H9 (cell line): ENCODE measurements around the gene PHF12. TPM values are rescaled to one million over a fixed set of nuclear protein-coding genes. Genes with fewer than 3 reads are reported as not detected.

Experiments used
- DNase-seq: peaks from one replicate; pipeline ENCODE4 v3.0.0-alpha.2; 2017
- H2AFZ ChIP-seq: one replicate; pipeline ENCODE4 v1.6.1; 2013; ENCODE audit warnings: mild to moderate bottlenecking, low read length, control low read depth, moderate library complexity
- H2AK5ac ChIP-seq: 2 replicates; pipeline ENCODE4 v1.6.1; 2013; ENCODE audit warnings: low read length, control low read depth, mixed read lengths; ENCODE audit not compliant: insufficient read length
- H2BK120ac ChIP-seq: one replicate; pipeline ENCODE4 v1.6.1; 2013; ENCODE audit warnings: low read depth, mild to moderate bottlenecking, low read length, control low read depth, inconsistent platforms; ENCODE audit not compliant: poor library complexity, severe bottlenecking
- H2BK12ac ChIP-seq: 2 replicates; pipeline ENCODE4 v1.6.1; 2013; ENCODE audit warnings: low read length, control low read depth, mixed read lengths, low read depth; ENCODE audit not compliant: insufficient read length
- H2BK15ac ChIP-seq: 2 replicates; pipeline ENCODE4 v1.6.1; 2013; ENCODE audit warnings: low read depth, low read length, control low read depth
- H2BK20ac ChIP-seq: one replicate; pipeline ENCODE4 v1.6.1; 2013; ENCODE audit warnings: low read depth, mild to moderate bottlenecking, low read length, control low read depth, inconsistent platforms; ENCODE audit not compliant: poor library complexity, severe bottlenecking
- H2BK5ac ChIP-seq: 2 replicates; pipeline ENCODE4 v1.6.1; 2013; ENCODE audit warnings: low read length, control low read depth, mixed read lengths; ENCODE audit not compliant: insufficient read length
- H3K14ac ChIP-seq: 2 replicates; pipeline ENCODE4 v1.6.1; 2013; ENCODE audit warnings: low read length, control low read depth; ENCODE audit not compliant: insufficient read depth
- H3K18ac ChIP-seq: 2 replicates; pipeline ENCODE4 v1.6.1; 2013; ENCODE audit warnings: low read depth, mild to moderate bottlenecking, mixed read lengths, low read length, control low read depth; ENCODE audit not compliant: insufficient read length
- H3K23ac ChIP-seq: 2 replicates; pipeline ENCODE4 v1.6.1; 2013; ENCODE audit warnings: low read length, control low read depth, mixed read lengths, low read depth; ENCODE audit not compliant: insufficient read length
- H3K23me2 ChIP-seq: 2 replicates; pipeline ENCODE4 v1.6.1; 2013; ENCODE audit warnings: low read depth, mild to moderate bottlenecking, mixed read lengths, low read length, control low read depth; ENCODE audit not compliant: insufficient read length, poor library complexity, severe bottlenecking
- H3K27ac ChIP-seq: 2 replicates; pipeline ENCODE4 v1.5.1; 2013; ENCODE audit warnings: low read length, control low read depth, mixed read lengths, low read depth; ENCODE audit not compliant: insufficient read length
- H3K27me3 ChIP-seq: 2 replicates; pipeline ENCODE4 v1.6.1; 2013; ENCODE audit warnings: low read length, control low read depth, inconsistent platforms; ENCODE audit not compliant: insufficient read depth
- H3K4ac ChIP-seq: 2 replicates; pipeline ENCODE4 v1.6.1; 2013; ENCODE audit warnings: low read depth, mild to moderate bottlenecking, control low read depth, inconsistent platforms, low read length, moderate library complexity
- H3K4me1 ChIP-seq: 2 replicates; pipeline ENCODE4 v1.6.1; 2013; ENCODE audit warnings: low read length, control low read depth, inconsistent platforms; ENCODE audit not compliant: insufficient read depth
- H3K4me2 ChIP-seq: 2 replicates; pipeline ENCODE4 v1.6.1; 2013; ENCODE audit warnings: low read length, control low read depth, mixed read lengths; ENCODE audit not compliant: insufficient read length, insufficient read depth
- H3K56ac ChIP-seq: 2 replicates; pipeline ENCODE4 v1.6.1; 2013; ENCODE audit warnings: low read depth, mild to moderate bottlenecking, mixed read lengths, low read length, control low read depth; ENCODE audit not compliant: insufficient read length
- H3K79me1 ChIP-seq: 2 replicates; pipeline ENCODE4 v1.6.1; 2013; ENCODE audit warnings: low read depth, mild to moderate bottlenecking, moderate library complexity, low read length, control low read depth, inconsistent platforms; ENCODE audit not compliant: insufficient read depth, poor library complexity, severe bottlenecking
- H3K79me2 ChIP-seq: 2 replicates; pipeline ENCODE4 v1.6.1; 2013; ENCODE audit warnings: low read length, control low read depth, inconsistent platforms; ENCODE audit not compliant: insufficient read depth
- H3K9ac ChIP-seq: 2 replicates; pipeline ENCODE4 v1.6.1; 2013; ENCODE audit warnings: low read length, control low read depth, mixed read lengths; ENCODE audit not compliant: insufficient read length; ENCODE audit errors: extremely low read depth
- H3K9me3 ChIP-seq: one replicate; pipeline ENCODE4 v1.6.1; 2013; ENCODE audit warnings: low read depth, low read length, inconsistent platforms; ENCODE audit not compliant: control insufficient read depth
- H3T11ph ChIP-seq: one replicate; pipeline ENCODE4 v1.6.1; 2013; ENCODE audit warnings: mild to moderate bottlenecking, low read length, control low read depth, inconsistent platforms
- H4K20me1 ChIP-seq: one replicate; pipeline ENCODE4 v1.6.1; 2013; ENCODE audit not compliant: control insufficient read depth, insufficient read length, insufficient read depth
- H4K5ac ChIP-seq: 2 replicates; pipeline ENCODE4 v1.6.1; 2013; ENCODE audit warnings: low read depth, mild to moderate bottlenecking, mixed read lengths, low read length, control low read depth; ENCODE audit not compliant: insufficient read length
- H4K8ac ChIP-seq: replicated peaks from 2 replicates; pipeline ENCODE4 v1.6.1; 2013; ENCODE audit warnings: low read length, control low read depth, mixed read lengths, low read depth; ENCODE audit not compliant: insufficient read length
- H4K91ac ChIP-seq: 2 replicates; pipeline ENCODE4 v1.6.1; 2013; ENCODE audit warnings: low read depth, mild to moderate bottlenecking, moderate library complexity, mixed read lengths, low read length, control low read depth; ENCODE audit not compliant: insufficient read length
- H3K27ac Mint-ChIP-seq, 3 experiments: 2 replicates in 2 of 3; 3 replicates in 1 of 3; pipeline ENCODE4 v1.8.0; 2020 to 2021; ENCODE audit warnings: mixed read lengths in 3 of 3, mild to moderate bottlenecking in 1 of 3, moderate library complexity in 1 of 3
- H3K27me3 Mint-ChIP-seq: 2 replicates; pipeline ENCODE4 v1.8.0; 2021; ENCODE audit warnings: low read depth, mild to moderate bottlenecking, moderate library complexity, mixed read lengths
- H3K36me3 Mint-ChIP-seq, 3 experiments: 2 replicates in 2 of 3; 3 replicates in 1 of 3; pipeline ENCODE4 v1.8.0; 2020 to 2021; ENCODE audit warnings: low read depth in 3 of 3, mixed read lengths in 3 of 3; ENCODE audit not compliant: insufficient read depth in 1 of 3
- H3K4me1 Mint-ChIP-seq, 2 experiments: 2 replicates each; pipeline ENCODE4 v1.8.0; 2020; ENCODE audit warnings: mixed read lengths in 2 of 2
- H3K4me3 Mint-ChIP-seq, 2 experiments: 2 replicates in 1 of 2; 3 replicates in 1 of 2; pipeline ENCODE4 v1.8.0; 2020 to 2021; ENCODE audit warnings: mild to moderate bottlenecking in 2 of 2, mixed read lengths in 2 of 2, moderate library complexity in 1 of 2
- H3K9me3 Mint-ChIP-seq, 2 experiments: 2 replicates in 1 of 2; 3 replicates in 1 of 2; pipeline ENCODE4 v1.8.0; 2020; ENCODE audit warnings: mild to moderate bottlenecking in 2 of 2, mixed read lengths in 2 of 2, moderate library complexity in 1 of 2
- WGBS: extraction: QIAGEN DNeasy Blood & Tissue Kit; methylation state at CpG from one replicate; pipeline ENCODE4 v1.1.7; 2013; ENCODE audit warnings: missing lambda C conversion rate, low lambda C conversion rate, mixed read lengths; ENCODE audit not compliant: insufficient read length; ENCODE audit errors: extremely low coverage; 5-methylcytosine and 5-hydroxymethylcytosine counted together
- total RNA-seq: library from RNA; stranded (reverse); gene quantifications from 2 replicates; pipeline ENCODE4 v1.2.1, GENCODE V29; 2021
- TF ChIP-seq, protein P1 (sequence below): fragments of 200-600 bp; sonication (generic); conservative IDR thresholded peaks from 3 replicates; pipeline ENCODE4 v1.8.0; 2021; ENCODE audit warnings: antibody characterized with exemption, mild to moderate bottlenecking

The PHF12 gene
- total RNA-seq, 1 experiment from 2014 or later = 62.1 TPM

GRCh38 chr17:28949185-28950016 lies 1.9 kb downstream of the PHF12 start:
- Histone ChIP-seq H4K5ac (no peak overlapping the region), H2BK15ac (no peak overlapping the region), H2BK120ac (no peak overlapping the region), H3K9ac (peak overlapping the region; percentile 83), H3K23ac (no peak overlapping the region), H4K91ac (no peak overlapping the region), H2BK5ac (no peak overlapping the region), H4K8ac (no peak overlapping the region), H3K4ac (no peak overlapping the region), H3K79me2 (peaks cover 45% of the 10 kb centered on the region), H3K23me2 (peaks cover 11% of the 10 kb centered on the region), H3K56ac (no peak overlapping the region), H2AFZ (no peak overlapping the region), H2BK20ac (no peak overlapping the region), H2BK12ac (no peak overlapping the region), H3K79me1 (no peaks in the 10 kb centered on the region), H4K20me1 (no peaks in the 10 kb centered on the region), H3K27ac (peak overlapping the region; percentile 31), H3K27me3 (no peaks in the 10 kb centered on the region), H3K4me2 (peak overlapping the region; percentile 91), H3T11ph (no peak overlapping the region), H2AK5ac (no peak overlapping the region), H3K4me1 (peaks cover 7% of the 10 kb centered on the region; the same call in 1 of the 2 replicates), H3K9me3 (no peaks in the 10 kb centered on the region), H3K18ac (no peak overlapping the region), H3K14ac (no peak overlapping the region; the same call in 1 of the 2 replicates)
- TF ChIP-seq, protein P1, sequence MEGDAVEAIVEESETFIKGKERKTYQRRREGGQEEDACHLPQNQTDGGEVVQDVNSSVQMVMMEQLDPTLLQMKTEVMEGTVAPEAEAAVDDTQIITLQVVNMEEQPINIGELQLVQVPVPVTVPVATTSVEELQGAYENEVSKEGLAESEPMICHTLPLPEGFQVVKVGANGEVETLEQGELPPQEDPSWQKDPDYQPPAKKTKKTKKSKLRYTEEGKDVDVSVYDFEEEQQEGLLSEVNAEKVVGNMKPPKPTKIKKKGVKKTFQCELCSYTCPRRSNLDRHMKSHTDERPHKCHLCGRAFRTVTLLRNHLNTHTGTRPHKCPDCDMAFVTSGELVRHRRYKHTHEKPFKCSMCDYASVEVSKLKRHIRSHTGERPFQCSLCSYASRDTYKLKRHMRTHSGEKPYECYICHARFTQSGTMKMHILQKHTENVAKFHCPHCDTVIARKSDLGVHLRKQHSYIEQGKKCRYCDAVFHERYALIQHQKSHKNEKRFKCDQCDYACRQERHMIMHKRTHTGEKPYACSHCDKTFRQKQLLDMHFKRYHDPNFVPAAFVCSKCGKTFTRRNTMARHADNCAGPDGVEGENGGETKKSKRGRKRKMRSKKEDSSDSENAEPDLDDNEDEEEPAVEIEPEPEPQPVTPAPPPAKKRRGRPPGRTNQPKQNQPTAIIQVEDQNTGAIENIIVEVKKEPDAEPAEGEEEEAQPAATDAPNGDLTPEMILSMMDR = no peak
- Mint-ChIP-seq H3K9me3 (no peaks in the 10 kb centered on the region), H3K27me3 (no peaks in the 10 kb centered on the region; the same call in 1 of the 2 replicates), H3K27ac (peak overlapping the region; percentile 81 to 99 (median 97)), H3K4me3 (peak overlapping the region; percentile 92 to 96), H3K4me1 (peaks cover 22 to 25% of the 10 kb centered on the region in 2 experiments), H3K36me3 (peaks cover 10 to 43% (median 33%) of the 10 kb centered on the region in 3 experiments; a peak in 6 of 7 replicates)
- no CpG with 5 or more reads among the region's 61 CpGs for WGBS
- peak; percentile 72 for DNase-seq
